COLO829 (cell line): ENCODE data around the gene NCOA5.

ENCODE experiments used
- DNase-seq: peaks from one replicate; pipeline ENCODE4 v3.0.0; 2012; ENCODE audit warnings: low spot score

NCOA5 gene

GRCh38 chr20:46062151-46062550 lies 27.6 kb downstream of the NCOA5 start:
- no peak for DNase-seq

GRCh38 chr20:46060975-46061374 lies 28.8 kb downstream of the NCOA5 start:
- DNase-seq, result no peak

GRCh38 chr20:46060301-46060881 lies 29.4 kb downstream of the NCOA5 start:
- no peak for DNase-seq

- DNase-seq, result no peak
These were observed 31.0 kb downstream of the NCOA5 start for GRCh38 chr20:46058599-46059281.

- no peak for DNase-seq
These were observed 31.7 kb downstream of the NCOA5 start for GRCh38 chr20:46057856-46058598.

- no peak for DNase-seq
These were observed 32.5 kb downstream of the NCOA5 start for GRCh38 chr20:46056970-46057855.

- DNase-seq, result no peak
These were observed 33.5 kb downstream of the NCOA5 start for GRCh38 chr20:46056027-46056833.

- no peak for DNase-seq
These were observed 34.5 kb downstream of the NCOA5 start for GRCh38 chr20:46055269-46055668.

- DNase-seq, result no peak
These were observed 35.2 kb downstream of the NCOA5 start for GRCh38 chr20:46054606-46055005.

GRCh38 chr20:46053416-46053815 lies 36.3 kb downstream of the NCOA5 start:
- no peak for DNase-seq

GRCh38 chr20:46051556-46052308 lies 38.0 kb downstream of the NCOA5 start:
- no peak for DNase-seq

GRCh38 chr20:46050885-46051284 lies 38.9 kb downstream of the NCOA5 start:
- DNase-seq, result no peak

- no peak for DNase-seq
These were observed 39.3 kb downstream of the NCOA5 start for GRCh38 chr20:46050444-46050843.

GRCh38 chr20:46049815-46050214 lies 39.9 kb downstream of the NCOA5 start:
- no peak for DNase-seq

GRCh38 chr20:46049190-46049589 lies 40.6 kb downstream of the NCOA5 start:
- DNase-seq, result no peak

- no peak for DNase-seq
These were observed 41.9 kb downstream of the NCOA5 start for GRCh38 chr20:46047821-46048220.

GRCh38 chr20:46046588-46047310 lies 43.0 kb downstream of the NCOA5 start:
- DNase-seq, result no peak

- no peak for DNase-seq
These were observed 44.9 kb downstream of the NCOA5 start for GRCh38 chr20:46044896-46045295.

- no peak for DNase-seq
These were observed 46.2 kb downstream of the NCOA5 start for GRCh38 chr20:46043556-46043955.
